GM10248 (cell line): ENCODE results near the gene PHLDA1.

ENCODE experiments used
- CTCF ChIA-PET: fragments of 300-600 bp; sonication (Branson Sonifier 250); formaldehyde crosslinking; extraction: SDS; loops from one replicate; lab custom pipeline; 2021; ENCODE audit warnings: antibody characterized with exemption; lab: Yijun Ruan, JAX
- POLR2A ChIA-PET: fragments of 350-650 bp; sonication (Branson Sonifier 250); formaldehyde crosslinking; extraction: SDS; loops from one replicate; lab custom pipeline; 2020; ENCODE audit warnings: antibody characterized with exemption; lab: Yijun Ruan, JAX
- DNase-seq: peaks from one replicate; pipeline ENCODE4 v3.0.0; 2012; ENCODE audit errors: extremely low spot score
- CTCF ChIP-seq: IDR thresholded peaks from 2 replicates; pipeline ENCODE4 v1.5.1; 2012; ENCODE audit warnings: mild to moderate bottlenecking, low read depth; ENCODE audit errors: extremely low read depth, missing control alignments, control extremely low read depth

Gene PHLDA1

GRCh38 chr12:76033081-76034011, 1.8 kb upstream of the PHLDA1 start:
- TF ChIP-seq CTCF = no peak
- ChIA-PET POLR2A (interaction anchor here (0.6 kb wide), 1 partner anchor 50 kb away, joined by 7 read pairs; no protein-coding TSS in a partner anchor), CTCF (interaction anchor here (1.1 to 5.9 kb wide), 6 partner anchors 10 to 701 kb away, joined by 3 to 48 read pairs (median 6); no protein-coding TSS in a partner anchor)
- no peak for DNase-seq

DNA sequence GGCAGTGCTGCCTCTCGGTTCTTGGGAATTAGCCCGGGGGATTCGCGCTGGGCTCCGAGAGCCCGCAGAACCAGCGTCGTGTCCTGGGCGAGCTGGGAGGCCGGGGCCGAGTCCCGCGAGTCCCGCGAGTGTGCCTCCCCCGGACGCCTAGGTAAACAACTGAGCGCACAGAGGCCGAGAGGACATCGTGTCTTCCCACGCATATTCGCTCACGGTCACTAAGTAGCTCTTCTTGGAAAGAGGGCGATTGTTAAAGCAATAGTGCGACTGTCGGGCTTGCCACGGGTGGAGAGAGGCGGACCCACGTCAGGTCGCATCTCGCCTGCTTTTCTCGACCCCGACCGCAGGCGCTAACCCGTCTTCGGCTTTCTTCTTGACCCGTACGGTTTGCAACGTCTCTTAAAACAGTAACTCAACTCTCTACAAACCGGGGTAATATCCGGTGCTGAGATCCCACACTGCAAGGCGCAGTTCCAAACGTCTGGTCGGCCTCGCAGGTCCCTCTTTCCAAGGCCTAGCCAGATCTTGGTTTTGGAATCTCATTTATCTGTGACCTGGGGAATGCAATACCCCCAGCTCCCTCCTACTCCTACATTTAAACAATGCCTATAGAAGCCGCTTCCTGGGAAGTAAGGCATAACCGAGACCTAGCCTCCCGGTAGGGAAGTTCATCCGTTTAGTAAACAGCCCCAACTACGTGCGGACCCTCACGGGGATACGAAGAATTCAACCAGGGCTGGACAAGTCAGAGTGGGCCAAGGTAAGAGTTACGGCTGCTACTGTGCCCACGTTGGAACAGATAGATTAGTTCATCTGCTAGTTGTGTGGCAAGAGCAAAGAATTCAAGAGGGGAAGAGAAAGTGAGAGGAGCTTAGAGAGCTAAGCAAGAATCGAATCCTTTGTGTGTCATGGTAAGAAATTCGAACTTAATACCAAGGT, 736 bp upstream of the PHLDA1 start:
- ChIA-PET POLR2A (interaction anchor here (0.6 to 1.7 kb wide), 17 partner anchors 9 to 548 kb away, joined by 3 to 12 read pairs (median 4); no protein-coding TSS in a partner anchor), CTCF (interaction anchor here (0.8 to 5.9 kb wide), 26 partner anchors 11 to 700 kb away, joined by 3 to 48 read pairs (median 4); partner anchors contain the start of genes KRR1 and OSBPL8)
- TF ChIP-seq CTCF = no peak
- peak; percentile 67 for DNase-seq

GRCh38 chr12:76031081-76031413, 529 bp downstream of the PHLDA1 start:
- CTCF ChIA-PET = interaction anchor here (0.7 to 5.9 kb wide), 26 partner anchors 10 to 547 kb away, joined by 3 to 48 read pairs (median 4); partner anchors contain the start of gene KRR1
- no peak for TF ChIP-seq CTCF
- POLR2A ChIA-PET = interaction anchor here (0.6 to 1.7 kb wide), 14 partner anchors 9 to 547 kb away, joined by 3 to 12 read pairs (median 4); no protein-coding TSS in a partner anchor
- no peak for DNase-seq

- CTCF ChIA-PET = interaction anchor here (0.7 to 5.9 kb wide), 21 partner anchors 9 to 546 kb away, joined by 3 to 48 read pairs (median 4); partner anchors contain the start of gene KRR1
- POLR2A ChIA-PET = interaction anchor here (0.9 to 1.7 kb wide), 5 partner anchors 10 to 546 kb away, joined by 3 to 12 read pairs (median 9); no protein-coding TSS in a partner anchor
- DNase-seq = peak; percentile 42
- no peak for TF ChIP-seq CTCF
Observed at GRCh38 chr12:76030341-76031080, 1.1 kb downstream of the PHLDA1 start.

- TF ChIP-seq CTCF = no peak
- POLR2A ChIA-PET = no interaction called here
- peak; percentile 21 for DNase-seq
- CTCF ChIA-PET = interaction anchor here (1.5 to 5.9 kb wide), 5 partner anchors 9 to 546 kb away, joined by 3 to 48 read pairs (median 16); no protein-coding TSS in a partner anchor
Observed at GRCh38 chr12:76029982-76030340, 1.6 kb downstream of the PHLDA1 start.
